GM18508 (cell line): Measurements from ENCODE around the gene ZCCHC2.

Experiments used
- ATAC-seq: cut with Tn5 transposase; IDR thresholded peaks from one replicate; pipeline ENCODE4 v1.9.1; 2021; ENCODE audit warnings: moderate number of reproducible peaks; ENCODE audit not compliant: insufficient read depth, unreplicated experiment

The ZCCHC2 gene

DNA sequence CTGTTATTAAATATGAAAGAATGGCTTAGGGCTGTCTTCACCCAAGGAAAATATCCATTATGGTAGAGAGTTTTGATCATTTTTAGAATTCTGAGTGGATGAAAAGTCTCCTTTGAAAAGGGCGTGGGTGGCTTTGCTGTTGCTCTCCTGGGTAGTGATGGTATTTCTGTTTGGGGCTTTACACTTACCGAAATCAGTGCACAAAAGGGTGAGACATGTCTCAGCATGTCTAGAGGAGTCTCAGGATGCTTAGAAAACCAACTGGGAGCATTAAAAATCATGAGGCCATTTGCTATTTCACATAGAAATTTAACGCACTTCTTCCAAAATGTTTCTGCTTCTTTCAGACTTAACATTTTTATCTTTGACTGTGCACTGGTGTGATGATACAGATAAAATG, 49.6 kb downstream of the ZCCHC2 start:
- no peak for ATAC-seq

DNA sequence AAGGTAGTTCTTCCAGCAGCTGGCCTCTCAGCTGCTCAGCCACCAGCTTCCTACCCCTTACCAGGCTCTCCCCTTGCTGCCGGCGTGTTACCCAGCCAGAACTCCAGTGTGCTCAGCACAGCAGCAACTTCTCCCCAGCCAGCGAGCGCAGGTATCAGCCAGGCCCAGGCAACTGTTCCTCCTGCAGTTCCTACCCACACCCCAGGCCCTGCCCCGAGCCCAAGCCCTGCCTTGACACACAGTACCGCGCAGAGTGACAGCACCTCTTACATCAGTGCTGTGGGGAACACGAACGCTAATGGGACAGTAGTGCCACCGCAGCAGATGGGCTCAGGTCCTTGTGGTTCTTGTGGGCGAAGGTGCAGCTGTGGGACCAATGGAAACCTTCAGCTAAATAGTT, 52.0 kb downstream of the ZCCHC2 start:
- no peak for ATAC-seq

DNA sequence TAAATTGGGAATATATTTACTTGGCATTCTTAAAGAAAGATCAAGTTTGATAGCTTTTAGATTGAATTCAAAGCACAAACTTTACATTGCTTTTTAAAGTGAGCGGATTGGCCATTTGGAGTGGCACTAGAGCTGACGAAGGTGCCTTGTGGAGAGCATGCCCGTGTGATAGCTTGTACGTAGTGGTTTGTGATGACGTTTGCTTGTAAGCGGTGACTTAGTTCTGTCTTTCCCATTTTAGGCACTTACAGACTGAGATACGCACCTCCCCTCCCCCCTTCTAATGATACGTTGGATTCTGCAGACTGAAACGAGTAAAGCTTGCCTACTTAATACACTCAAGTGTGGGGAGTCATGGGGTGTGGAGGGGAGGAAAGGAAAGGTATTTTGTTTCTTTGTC, 53.4 kb downstream of the ZCCHC2 start:
- ATAC-seq: no peak

DNA sequence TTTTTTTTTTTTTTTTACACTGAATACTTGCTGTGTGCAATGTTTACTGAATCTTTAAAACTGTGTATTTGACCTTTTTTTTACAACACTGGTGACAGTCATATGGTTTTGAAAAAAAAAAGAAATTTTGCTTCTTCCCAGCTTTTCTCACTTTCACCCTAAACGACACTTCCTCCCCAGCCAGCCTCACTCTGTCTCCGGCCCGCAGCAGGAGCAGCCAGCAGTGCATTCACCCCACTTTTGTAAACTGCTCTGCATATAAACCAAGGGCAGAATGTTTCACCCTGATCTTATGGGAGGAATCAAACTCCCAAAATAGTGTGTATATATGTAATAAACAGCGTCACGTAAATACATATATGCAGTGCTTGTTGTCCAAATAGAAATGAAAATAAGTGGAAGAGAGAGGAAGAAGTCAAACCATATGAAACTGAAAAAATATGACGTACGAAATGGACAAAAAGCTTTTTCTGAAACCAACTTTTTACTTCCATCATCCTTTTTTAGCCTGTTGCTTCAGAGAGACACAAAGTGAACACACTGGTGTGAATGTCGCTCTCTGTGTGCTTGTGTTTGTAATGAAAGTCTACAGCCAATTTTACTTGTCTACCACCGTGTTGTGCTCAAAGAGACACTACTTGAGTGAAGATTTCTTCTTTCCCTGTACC, 54.2 kb downstream of the ZCCHC2 start:
- no peak for ATAC-seq

DNA sequence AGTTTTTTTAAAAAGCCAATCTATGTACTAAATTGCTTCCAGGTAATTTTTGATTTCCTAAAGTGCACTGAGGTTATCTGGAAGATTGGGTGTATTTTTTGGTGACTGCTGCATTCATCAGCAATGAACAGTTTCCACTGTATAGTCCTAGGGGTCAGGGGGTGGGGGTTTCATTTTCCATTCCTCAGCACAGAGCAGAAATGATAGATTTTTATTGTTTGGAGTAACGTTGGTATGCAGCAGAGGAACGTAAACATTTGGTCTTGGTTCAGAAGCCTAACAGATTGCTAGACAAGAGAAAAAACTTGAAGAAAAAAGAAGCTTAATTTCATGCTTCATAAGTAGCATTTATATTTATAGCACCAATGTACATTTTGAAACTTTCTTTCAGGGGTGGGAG, 54.9 kb downstream of the ZCCHC2 start:
- ATAC-seq: no peak

DNA sequence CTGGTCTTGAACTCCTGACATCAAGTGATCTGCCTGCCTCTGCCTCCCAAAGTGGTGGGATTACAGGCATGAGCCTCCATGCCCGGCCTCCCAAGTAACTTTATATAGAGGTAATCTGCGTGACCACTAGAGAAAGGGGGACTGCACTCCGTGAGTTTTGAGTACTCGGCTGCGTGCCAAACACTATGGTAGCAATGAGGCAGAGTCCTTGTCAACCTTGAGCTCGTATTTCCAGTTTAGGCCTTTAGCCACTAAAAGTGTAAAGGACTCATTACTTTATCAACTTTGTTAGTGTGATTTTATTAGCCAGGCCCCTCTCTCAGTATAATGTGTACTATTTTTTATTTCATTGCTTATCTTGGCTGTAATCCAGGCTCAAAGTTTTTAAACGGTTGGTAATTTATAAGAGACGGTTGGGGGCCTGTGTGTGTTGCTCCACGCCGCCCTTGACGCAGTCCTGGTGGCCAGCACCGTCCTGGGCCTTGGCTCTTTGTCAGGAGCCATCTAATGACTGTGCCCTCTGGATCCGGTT, 56.2 kb downstream of the ZCCHC2 start:
- ATAC-seq: no peak

DNA sequence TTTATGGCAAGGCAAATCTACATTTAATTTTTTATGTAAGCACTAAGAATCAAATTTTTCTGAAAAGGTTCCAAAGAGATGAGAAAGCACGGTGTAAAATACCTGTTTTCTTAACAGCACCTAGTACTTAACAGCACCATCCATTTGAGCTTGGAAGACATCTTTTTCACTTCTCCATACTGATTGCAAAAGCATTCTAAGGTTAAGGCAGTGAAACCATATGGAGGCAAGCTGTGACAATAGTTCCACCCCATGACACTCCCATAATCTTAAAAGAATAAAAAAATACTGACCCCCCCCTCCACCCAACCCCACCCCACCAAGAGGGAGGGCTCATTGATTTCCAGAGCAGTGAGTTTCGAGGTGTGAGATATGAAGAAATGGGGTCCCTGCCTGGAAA, 60.6 kb downstream of the ZCCHC2 start:
- no peak for ATAC-seq

DNA sequence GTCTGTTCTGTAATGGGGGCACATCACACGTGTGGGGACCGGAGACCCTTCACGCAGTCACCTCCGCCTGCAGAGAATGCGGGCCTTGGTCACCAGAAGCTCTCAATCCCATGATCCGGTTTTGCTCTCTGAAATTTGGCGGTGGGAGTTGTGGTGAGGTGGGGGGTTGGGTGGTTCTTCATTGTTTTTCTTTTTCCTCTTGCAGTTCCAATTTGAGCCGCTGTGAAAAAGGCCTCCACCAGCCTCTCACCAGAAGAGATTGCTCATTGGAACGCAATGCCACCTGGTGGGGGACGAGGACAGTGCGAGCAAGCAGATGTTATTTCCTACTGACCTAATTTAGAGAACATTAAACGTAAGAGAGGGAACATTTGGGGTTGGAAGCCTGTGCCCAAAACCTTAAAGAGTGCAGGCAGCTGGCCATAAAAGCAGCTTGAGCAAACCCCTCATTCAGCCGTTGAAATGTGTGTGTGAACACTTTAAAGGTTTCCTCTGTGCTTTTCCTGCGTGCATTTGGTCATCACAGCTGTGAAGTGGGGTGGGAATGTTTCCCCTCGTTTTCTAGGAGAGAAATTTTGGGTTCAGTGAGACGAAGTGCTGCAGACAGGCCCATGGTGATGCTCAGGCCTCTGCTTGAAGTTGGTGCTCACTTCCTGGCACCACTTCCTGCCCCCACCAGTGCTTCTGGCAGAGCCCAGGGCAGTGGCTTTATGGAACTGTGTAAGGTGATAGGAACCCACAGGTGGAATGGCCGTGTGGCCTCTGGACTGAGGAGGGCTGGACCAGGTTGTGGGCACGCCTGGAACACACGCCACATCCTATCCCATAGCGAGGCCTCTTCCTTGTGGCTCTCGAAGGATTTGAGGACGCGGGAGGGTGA, 61.7 kb downstream of the ZCCHC2 start:
- ATAC-seq: peak; percentile 60

DNA sequence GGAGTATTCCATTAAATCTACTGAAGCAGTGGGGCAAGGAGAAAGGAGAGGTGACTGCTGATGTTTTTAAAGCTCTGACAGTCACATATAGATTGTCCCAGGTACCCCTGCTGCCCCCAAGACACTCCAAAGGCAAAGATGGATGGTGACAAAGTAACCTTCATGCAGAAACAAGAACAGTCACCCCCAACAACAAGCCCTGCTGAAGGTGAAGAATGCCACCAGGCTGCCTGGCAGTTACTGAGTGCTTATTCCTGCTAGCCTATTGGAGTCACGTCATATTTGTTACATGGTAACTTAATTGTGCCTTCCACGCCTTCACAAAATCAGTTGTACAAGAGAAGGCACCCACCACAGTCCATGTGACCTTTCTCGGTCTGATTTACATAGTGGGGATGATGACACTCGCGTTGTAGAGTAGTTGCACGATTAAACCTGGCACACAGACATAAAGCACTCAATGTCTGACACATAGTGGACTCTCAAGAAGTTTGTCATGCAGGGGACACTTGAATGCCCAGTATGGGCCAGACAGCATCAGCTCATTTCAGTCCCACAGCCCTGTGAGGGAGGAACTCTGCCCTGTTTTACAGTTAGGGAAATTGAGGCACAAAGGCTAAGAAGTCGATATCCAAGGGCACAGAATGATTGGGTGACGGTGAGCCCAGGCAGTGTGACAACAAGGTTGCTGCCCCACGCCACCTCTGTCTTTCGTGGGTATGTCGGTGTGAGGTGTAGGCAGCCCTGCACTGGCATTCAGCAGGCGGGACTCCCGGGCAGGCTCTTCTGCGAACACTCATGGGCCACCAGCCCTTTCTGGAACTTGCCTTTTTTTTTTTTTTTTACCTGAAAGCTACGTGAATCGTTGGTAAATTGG, 62.7 kb downstream of the ZCCHC2 start:
- no peak for ATAC-seq

DNA sequence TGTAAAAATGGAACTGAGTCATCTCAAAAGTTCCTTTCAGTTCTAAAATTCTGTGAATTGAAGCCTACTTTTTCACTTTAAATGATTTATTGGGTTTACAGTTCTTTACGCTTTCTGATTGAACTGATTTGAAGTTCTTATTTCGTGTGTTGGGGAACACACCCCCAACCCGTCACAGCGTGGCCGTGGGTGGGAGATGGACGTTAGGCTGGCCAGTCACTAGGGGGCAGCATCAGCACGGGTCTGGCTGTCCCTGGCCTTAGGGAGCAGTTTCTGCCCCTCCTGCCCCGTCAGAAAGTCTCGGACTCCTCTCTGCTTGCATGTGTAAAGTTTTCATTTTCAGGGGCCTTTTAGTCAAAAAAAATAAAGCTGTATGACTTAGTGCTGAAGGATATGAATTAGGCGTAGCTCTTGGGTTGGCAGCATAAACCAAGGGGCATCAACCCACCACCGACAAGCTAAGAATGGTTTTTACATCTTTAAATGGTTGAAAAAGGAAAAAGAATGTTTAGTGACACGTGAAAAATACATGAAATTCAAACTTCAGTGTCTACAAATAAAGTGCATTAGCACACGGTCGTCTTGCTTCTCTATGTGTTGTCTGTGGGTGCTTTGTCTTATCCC, 63.4 kb downstream of the ZCCHC2 start:
- no peak for ATAC-seq

DNA sequence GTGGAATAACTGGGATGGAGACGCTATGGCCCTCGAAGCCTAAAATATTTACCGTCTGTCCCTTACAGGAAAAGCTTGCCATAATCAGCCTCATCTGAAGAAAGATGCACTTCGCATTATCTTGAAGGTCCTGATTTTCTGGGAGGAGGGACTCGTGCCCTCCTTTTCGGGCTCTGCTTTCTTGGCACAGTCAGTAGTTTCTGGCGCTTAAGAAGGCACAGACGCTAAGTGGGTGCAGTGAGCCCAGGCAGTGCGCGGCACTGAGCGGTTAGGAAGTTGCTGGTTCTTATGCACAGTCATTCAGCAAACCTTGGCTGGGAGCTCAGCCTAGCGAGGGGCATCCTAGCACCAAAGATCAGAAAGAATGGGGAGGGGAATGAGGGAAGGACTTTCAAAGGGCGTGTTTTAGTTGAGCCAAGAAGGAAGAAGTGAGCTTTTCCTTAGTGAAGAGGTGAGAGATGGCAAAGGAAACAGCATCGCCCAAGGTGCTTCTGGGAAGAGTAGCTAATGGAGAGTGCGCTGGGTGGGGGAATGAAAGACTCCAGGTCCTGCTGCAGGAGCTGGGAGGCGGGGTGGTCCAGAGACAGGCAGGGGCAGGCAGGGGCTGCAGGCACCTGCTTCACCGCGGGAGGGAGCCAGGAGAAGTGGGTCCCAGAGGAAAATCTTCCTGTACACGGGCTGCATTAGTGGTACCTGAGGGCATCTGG, 64.1 kb downstream of the ZCCHC2 start:
- ATAC-seq: no peak

DNA sequence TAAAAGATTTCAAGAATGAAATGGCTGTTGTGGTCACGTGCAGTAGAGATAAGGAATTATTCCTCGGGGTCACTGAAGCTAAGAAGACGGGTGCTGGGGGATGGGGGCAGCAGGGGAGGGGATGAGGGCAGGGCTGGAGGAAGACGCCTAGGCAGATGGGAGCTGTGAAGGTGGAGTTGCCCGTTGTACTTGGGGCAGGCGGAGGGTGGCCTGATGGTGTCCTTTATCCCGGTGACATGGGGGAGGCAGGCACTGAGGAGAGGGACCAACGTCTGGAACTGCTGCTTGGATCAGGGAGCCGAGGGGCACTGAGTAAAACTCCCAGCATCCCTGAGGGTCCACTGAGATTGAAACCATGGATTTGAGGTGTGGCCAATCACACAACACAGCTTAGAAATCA, 64.9 kb downstream of the ZCCHC2 start:
- ATAC-seq: no peak

DNA sequence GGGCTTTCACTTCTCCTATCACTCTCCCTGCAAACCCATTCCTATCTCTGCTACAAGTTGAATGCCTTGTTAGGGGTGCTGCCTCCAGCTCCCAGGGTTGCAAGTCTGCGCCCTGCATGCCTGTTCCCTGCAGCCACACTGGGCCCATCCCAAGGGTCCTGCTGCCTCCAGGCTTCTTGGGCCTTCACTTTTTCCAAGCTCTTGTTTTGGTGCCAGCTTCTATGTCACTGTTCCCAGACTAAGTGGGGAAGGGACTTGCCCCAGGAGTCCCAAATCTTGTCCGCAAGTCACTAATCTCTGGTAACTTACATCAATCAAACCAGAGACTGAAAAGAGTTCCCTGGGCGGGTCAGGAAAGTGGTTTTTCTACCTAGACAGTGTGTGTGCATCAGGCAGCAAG, 65.4 kb downstream of the ZCCHC2 start:
- ATAC-seq: no peak

DNA sequence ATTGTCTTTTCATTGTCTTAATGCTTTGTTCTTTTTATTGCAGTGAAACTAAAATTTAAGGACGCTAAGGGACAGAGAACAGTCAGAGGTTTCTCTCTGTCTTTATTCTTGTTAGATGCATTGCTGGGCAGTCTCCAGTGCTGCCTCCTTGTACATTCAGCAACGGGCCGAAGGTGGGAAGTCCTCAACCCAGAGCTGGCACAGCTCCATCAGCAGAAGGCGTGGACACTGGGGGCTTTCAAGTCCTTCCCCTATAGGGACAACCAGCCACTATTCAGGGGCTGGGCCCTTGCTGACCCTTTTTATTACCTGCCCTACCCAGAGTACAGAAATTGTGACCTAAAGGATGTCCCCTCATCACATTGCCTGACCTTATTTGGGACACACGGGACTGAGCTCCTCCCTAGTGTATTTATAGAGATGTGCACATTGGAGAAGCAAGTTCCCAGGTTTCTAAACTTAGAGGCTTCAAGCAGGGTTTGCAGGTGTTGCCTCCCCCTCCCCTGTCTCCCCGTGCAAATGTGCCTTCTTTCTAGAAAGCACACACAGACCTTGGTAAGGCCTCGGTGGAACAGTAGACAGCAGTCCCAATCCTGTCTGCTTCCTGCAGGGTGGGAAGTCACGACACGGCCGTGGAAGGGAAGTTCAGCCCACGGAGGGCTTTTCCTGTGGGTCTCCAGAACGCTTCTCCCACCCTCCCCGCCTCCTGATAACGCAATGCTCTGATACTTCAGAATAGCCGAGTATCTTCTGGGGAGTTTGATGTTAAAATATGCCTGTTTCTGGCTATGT, 68.2 kb downstream of the ZCCHC2 start:
- ATAC-seq: no peak

DNA sequence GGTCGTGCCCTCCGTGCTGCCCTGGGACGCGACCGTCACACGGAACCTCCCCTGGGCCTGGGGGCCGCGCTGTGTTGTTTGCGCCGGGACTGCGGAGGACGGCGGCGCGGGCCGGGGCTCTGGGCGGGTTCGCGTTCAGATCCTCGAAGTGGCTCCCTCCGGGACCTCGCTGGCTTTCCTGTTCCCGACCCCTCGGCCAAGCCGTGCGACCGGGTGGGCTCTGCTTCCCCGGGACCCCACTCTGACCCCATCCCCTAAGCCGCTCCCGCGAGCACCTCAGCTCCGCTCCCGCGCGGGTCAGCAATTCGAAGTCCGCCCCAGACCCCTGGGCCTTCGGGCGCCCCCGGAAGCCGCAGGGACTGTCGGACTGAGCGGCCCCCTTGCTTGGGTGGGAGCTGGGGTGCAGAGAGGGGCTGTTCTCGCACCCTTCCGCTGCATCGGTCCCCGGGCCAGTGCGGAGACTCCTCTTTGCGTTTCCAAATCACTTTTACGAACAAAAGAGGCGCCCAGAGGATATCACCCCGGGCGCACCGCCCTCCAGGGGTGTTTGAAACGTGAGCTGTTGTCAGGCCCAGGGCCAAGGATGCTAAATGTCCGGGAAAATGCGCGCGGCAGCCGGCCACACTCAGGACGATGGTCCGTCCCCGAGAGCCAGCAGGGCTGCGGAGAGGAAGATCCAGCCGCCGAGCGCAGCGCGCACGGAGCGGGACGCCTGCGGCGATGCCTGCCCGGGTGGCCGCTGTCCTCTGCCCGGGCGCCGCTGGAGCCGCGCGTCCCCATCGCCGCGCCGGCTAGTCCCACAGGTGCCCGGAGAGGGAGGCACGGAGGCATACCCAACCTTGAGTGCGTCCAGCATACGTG, 73.5 kb downstream of the ZCCHC2 start:
- no peak for ATAC-seq

DNA sequence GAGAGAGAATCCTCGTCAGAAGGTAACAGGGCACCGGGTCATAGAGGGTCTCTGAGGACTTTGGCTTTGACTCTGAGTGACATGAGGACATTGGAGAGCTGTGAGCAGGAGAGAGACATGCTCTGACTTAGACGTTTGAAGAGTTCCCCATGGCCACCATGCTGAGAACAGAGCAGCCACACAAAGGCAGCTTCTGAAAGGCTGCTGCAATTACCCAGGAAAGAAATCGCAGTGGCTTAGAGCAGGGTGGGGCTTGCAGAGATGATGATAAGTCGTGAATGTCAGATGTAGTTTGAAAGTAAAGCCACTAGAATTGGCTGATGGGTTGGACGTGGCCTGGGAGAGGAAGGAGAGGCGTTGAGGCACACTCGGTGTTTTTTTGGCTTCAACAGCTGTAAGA, 79.0 kb downstream of the ZCCHC2 start:
- no peak for ATAC-seq

DNA sequence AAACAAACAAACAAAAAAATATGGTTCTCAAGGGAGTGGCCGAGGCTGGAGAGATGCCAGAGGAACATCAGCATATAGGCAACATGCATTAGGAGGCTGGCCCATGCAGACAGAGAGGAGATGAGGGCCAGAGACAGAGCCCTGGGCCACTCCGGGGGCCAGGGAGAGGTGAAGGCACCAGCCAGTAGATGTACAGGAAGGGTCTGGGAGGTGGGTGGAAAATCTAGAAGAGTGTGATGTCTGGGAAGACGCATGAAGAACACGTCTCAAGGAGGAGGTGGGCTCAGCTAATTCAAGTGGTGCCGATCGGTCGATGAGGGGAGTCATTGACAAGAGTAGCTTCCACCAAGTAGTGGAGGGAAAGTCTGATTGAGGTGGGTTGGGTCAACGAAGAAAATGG, 79.9 kb downstream of the ZCCHC2 start:
- ATAC-seq: no peak

DNA sequence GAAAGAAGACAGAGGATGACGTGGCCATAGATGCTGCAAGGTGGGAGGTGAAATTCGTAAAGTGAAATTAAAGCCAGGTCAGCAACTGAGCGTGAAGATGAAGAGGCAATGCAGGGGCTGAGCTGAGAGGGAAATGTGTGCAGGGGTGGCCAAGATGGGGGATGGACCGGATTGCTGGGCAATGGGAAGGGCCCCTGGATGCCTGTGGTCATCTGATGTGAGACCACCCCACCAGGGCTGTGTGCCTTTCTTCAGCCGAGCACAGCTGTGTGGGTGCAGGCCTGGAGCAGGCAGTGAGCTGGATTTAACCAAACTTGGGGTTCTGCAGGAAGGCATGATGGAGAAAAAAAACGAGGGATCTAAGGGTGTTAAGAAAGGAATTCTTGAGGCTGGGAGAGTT, 80.4 kb downstream of the ZCCHC2 start:
- no peak for ATAC-seq
